ENCODE data around the gene RBM19.

RBM19 gene

DNA sequence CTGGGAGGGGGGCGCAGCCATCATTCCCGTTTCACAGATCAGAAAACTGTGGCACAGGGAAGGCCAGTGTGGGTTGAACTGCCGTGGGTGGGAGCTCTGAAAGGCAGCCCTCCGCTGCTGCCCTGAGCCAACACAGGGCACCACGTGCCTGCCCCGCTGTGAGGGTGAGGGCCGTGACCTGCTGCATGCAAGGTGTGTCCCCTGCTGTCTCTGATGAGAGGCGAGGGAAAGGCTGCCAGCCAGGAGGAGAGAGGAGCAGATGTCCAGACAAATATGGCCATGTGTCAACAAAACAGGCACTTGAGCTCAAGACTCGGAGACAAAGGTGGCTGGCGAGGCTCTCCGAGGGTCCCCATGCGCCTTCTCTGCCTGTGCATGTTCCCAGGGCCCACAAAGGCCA, 108.8 kb downstream of the RBM19 start:
- no peak for DNase-seq (ENCODE audit: low read depth)

DNA sequence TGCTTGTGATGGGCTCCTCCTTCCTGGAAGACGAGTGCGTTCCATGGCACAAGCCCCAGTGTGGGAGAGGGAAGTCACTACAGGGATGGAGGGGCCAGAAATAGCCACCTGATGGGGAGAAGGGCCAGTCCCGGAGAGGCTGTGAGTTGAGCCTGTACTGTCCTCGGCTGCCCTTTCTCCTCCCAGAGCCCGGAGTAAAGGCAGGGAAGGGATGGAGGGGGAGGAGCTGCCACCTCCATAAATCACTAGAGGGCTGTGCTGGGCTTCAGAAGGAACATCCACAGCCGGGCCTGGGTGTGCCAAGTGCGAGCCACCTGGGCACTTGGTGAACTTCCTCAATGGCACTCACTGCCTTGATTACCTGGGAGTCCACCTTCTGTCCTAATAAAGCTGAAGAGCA, 110.1 kb downstream of the RBM19 start:
- DNase-seq (ENCODE audit: low read depth): no peak

DNA sequence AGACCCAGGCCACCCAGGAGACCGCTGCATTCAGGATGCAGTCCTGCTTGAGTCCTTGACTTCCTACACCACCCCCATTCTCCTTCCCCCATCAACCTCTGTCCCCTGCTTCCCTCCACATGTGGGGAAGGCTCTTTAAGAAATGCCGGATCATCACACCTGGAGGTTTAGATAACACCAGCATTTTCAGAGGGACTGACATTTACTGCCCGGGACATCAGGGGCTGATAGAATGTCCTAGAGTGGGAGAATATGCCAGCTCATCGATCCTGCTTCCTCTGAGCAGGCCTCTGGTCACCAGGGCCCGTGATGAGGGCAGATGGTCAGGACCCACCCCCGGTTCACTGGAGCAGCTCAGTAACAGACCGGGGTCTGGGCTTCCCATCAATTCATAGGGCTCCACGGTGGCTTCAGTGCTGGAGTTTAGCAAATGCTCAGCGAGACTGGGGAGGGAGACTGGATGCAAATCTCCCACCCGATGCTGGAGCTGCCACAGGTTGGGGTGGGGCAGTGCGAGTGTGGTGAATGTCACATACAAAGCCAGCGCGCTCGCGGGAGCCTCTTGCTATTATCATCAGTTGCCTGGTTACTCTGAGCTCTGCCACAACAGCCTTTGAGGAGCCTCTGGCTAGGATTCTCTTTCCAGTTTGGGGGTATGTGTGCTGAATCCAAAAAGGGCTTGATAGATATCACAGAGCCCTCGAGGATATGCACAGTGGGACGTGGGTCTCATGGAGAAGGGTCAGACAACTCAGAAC, 111.6 kb downstream of the RBM19 start:
- DNase-seq (ENCODE audit: low read depth): no peak

DNA sequence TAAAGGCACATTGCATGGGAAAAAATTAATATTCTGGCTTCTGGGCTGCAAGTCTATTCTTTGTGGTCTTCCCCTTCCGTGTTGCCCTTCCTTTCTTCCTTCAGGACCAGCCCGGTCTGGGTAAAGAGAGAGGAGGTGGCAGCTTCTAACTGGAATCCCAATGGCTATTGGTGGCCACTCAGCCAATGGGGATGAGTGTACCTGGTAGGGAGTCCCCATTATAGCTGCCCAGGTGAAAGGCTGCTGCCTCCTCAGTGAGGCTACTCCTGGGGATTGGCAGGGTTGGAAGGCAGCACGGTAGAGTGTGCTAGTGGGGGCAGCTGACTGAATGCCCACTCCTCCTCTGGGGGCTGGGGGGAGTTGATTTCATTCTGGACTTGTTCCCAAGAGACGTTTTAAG, 112.6 kb downstream of the RBM19 start:
- DNase-seq (ENCODE audit: low read depth): no peak

DNA sequence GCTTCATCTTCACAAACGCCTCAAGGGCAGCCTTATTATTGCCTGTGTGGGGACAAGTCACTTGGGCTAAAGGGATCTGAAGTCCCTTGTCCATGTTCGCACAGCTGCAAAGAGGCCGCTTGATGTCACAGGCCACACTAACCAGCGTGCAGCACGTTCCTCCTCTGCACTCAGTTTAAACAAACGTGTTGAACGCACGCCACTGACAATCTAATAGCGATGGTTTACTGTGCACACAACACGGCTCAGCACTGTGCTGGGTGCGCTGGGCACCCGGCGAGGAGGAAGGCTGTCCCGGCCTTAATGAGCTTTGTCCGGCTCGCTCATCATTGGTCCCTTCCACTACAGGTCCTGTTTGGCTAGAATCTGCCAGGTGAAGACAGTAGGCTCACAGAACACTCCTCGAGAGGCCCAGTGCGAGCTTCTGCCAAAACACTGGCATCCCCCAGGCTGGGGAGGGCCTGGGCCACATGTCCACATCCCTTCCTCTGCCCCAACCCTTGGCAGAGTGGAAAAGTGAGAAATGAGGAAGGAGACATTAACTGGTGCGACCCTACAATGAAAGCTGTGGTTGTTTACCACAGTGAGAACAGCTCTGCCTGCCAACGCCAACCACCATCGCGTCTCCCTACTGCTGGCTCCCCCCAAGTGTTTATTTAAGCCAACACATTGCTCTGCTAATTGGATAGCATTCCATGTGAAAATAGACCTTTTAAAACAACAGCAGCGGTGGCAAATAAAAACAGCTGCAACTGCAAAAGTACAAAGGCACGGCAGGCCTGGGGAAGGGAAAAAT, 113.2 kb downstream of the RBM19 start:
- no peak for DNase-seq (ENCODE audit: low read depth)

DNA sequence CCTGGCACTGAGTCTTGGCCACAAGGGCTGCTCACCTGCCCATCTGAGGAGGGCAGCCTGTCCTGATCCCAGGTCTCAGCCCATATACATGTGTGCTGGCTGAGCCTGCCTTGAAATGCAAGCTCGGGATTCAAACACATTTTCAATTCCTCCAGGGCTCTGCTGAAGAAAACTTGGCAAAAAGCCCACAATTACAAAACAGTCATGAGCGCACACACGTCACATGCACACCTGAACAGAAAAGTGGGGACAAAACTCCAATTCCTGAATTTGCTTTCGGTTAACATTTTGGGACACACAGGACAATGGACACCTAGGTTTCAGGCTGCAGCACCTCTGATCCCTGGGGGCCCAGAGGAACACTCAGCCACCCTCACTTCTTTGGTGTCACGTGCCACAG, 113.9 kb downstream of the RBM19 start:
- DNase-seq (ENCODE audit: low read depth): no peak

DNA sequence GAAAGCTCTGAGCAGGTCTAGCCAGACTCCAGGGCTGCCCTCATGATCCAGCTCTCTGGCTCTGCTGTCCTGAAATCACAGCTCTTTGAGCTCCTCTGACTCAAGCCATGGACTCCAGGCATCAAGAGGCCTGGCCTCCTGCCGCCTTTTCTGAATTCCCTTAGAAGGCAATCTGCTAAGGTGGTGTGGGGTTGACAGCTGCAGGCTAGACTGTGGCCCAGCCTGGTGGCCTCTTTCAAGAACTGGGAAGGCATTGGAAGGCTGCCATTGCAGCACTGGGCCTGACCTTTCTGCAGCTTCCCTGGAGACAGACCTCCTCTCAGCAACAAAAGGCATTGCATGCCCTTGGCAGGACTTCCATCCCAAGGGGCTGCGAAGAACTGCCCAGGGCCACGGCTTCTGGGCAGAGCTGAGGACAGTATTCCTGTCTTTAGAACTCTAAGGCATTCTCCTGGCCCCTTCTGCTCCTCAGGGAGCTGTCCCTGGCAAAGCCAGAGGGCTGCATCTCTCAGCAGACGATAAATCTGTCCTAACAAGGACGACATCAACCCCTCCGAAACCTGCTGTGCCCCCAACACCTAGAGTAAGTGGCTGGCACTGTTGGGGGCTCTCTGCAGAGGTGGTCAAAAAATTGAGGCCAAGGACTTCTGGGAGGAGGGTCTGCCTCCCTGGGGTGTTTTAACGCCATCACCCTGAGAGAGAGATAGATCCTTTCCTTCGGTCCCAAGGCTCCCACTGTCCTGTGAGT, 115.6 kb downstream of the RBM19 start:
- DNase-seq (ENCODE audit: low read depth): no peak

DNA sequence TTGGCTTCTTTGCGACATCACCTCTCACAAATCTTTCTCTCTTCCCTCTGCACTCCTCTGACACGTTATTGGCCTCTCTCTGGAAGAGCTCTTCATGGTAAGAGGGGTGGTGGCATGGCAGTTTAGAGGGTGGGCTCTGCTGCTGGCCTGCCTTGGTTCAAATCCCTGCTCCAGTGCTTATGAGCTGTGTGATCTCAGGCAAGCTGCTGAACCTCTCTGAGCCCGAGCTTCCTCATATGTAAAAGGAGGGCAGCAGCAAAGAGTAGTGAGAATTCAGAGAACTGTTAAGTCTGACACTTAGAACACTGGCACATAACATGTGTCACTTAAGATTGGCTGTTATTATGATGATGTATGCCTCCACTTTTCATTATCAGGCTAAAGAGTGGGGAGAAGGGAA, 118.3 kb downstream of the RBM19 start:
- no peak for DNase-seq (ENCODE audit: low read depth)

DNA sequence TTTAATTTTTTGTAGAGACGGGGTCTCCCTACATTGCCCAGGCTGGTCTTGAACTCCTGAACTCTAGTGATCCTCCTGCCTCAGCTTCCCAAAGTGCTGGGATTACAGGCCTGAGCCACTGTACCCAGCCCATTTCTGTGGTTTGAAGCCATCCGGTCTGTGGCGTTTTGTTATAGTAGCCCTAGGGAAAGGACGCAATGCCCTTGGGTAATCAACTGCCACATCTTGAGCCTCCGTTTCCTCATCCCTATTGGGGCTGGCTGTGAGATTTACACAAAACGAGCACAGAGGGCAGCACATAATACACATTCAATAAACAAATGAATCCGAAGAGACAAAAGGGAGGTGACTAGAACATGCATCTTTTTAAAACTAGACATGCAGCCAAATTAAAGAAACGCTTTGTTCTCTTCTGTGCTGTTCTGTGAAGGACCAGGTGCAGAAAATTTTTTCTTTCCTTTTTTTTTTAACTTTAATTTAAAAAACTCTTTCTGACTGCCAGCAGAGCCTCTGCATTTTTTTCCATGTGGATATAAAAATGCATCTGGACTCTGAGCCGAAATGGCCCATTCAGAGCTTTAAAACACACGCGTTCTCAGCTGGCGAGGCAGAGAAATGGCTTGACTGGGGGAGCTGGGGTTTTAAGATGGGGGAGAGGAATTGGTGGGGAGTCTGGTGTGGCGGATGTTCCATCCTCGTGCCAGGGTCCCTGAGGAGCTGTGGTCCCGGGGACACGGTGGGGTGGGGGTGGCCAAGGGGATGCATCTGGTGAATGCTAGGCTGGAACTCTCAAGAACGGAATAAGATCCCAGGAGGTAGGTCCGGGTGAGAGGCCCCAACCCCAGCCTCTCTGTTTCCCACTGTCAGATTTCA, 119.0 kb downstream of the RBM19 start:
- no peak for DNase-seq (ENCODE audit: low read depth)

DNA sequence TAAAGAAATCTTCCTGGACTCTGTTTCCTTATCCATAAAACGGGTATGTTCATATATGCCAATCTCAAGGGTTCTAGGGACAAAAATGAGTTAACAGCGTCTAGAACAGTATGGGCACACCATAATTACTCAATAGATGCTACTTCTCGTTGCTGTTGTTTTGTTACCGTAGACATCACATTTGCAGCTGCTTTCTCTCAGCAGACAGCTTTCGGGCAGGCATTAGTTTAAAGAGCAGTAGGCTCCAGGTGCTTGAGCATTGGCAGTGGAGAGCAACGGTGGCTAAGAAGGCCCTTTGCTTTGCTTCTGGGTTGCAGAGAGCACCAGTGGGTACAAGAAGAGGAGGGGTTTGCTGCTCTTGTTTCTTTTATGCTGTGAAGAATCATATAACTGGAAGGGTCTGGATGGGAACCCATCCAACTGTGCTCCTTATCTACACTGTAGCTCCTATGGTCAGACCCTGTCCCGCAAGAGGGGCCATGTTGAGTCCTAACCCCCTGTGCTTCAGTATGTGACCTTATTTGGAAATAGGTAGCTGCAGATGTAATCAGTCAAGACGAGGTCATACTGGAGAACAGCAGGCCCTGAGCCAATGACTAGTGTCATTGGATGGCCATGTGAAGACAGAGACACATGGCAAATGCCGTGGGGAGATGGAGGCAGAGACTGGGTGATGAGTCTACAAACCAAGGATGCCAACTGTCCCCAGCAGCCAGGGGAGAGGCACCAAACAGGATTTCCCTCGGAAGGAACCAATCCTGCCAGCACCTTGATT, 120.0 kb downstream of the RBM19 start:
- DNase-seq (ENCODE audit: low read depth): no peak

DNA sequence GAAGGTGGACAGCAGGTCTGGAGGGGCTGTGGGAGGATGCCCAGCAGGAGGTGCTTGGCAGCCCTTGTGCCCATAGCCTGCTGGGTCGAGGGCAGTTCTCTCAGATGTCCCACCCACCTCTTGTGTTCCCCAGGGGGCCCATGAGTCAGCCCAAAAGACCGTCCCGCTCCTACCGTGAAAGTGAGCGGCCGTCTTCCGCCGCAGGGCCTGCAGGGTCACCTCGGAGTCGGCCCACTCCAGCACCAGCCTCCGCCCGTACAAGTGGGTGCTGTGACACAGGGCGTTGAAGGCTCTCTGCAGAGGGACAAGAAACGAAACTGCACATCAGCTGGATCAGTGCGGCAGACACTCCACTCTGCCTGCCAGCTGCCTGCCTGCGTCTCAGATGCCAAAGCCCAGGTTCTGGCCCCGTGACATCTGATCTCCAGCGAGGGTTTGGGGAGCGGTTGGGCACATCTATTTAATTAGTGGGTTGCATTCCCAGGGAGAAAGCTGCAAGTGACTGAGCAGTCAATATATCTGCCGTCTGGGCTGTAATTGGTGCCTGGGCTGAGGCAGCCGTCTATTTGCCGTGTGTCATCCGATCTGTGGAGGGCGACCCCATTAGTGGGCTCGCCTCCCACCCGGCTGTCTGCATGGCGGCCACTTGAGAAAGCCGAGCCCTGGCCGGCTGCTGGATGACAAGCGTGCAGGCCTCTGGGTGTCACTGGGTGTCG, 121.5 kb downstream of the RBM19 start:
- DNase-seq (ENCODE audit: low read depth): no peak

DNA sequence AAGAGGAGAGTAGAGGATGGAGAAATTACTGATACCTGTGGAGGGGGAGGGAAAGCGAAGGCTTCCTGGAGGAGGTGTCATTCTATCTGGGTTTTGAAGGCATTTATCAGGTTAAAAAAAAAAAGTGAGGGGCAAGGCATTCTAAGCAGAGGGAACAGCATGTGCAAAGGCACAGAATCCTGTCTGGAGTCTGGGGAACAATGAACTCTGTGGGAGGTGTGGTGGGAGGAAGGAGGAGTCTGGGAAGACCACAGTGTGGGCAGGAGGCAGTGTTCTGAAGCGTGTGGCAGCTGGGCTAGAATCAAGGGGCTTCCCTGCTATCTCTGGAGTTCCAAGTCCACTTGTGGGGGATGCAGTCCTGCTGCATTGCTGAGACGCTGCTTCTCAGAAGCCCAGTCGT, 123.4 kb downstream of the RBM19 start:
- DNase-seq (ENCODE audit: low read depth): no peak

DNA sequence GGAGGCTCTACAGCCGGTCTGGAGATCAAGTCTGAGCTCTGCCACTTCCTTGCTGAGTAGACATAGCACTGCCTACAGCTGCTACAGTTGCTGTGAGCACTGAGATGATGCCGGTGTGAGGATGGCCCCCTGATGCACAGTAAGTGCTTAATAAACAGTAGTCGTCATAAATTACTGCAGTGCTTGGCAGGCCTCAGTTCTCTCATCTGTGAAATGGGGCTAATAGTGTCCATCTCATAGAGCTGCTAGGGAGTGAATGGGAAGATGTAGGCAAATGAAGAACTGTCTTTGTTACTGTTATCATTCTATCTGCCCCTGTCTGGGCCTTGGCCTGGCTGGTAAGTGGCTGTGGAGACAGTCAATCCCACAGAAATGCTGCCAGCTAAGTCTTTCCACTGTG, 124.3 kb downstream of the RBM19 start:
- no peak for DNase-seq (ENCODE audit: low read depth)

DNA sequence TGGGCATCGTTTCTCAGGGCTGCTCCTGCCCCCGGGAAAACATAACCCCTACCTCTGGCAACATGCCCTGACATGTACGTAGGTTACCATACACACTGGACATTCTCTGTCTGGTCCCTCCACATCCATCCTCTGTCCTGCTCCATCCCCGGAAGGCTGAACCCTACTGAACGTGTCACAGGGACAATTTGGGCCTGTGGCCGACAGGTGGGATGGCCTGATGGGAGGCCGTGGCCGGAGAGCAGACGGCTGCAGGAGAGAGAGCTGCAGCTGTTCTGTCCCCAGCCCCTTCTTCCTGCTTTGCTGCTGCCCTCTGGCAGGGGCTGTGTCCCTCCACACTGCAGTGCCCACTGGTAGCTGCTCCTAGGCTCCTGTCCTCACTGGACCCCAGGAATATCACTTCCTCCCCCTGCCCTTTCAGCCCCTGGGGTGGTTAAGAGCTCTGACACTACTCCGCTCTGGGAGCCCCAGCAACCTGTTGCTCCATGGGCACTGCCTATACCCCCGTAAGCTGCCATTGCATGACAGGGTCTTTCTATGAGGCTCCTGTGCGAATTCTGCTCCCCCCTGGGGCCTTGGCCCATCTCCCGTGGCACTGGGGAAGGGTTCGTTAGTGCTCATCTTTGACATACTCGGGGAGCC, 125.6 kb downstream of the RBM19 start:
- DNase-seq (ENCODE audit: low read depth): no peak

DNA sequence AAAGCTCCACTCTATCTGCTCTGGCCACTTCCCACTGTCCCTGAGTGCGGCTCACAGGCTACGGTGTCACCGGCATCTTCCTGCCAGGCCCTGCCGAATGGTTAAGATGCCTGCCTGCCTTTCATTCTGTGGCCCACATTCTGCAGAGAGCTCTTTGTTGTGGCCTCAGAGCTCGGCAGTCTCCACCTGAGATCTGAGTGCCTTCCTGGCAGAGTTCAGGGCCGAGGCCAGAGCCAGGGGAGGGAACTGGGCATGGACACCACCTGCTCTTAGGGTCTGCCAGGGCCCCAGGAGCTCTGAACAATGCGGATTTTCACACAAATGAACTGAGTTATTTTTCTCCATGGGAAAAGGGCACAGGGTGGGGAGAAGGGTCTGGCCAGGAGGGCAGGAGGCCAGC, 127.2 kb downstream of the RBM19 start:
- no peak for DNase-seq (ENCODE audit: low read depth)

DNA sequence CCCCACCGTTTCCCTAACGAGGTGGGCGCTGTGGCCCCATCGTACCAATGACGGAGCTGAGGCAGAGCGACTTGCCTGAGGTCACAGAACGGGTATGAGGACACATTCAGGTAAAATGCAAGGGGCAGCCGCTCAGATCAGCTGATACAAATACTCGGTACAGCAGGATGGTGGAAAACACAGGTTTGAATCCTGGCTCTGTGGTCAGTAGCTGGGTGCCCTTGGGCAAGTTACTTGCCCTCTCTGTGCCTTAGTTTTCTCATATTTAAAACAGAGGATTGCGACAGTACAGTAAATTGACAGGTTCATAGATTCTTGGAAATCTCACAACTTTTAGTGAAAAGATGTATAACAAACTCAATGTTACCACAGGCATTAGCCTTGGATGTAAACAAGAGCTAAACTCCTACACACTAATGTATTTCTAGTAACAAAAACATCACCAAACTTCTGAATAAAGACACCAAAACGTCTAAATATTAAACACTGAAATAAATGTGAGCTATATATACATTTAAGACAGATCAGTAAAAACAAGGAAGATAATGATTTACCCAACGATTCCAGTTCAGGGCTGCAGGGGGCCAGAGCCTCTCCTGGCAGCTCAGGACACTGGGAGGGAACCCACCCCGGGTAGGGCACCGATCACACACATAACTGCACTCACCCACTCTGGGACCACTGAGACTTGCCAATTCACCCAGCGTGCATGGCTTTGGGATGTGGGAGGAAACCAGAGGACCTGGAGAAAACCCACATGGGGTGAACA, 128.4 kb downstream of the RBM19 start:
- no peak for DNase-seq (ENCODE audit: low read depth)

DNA sequence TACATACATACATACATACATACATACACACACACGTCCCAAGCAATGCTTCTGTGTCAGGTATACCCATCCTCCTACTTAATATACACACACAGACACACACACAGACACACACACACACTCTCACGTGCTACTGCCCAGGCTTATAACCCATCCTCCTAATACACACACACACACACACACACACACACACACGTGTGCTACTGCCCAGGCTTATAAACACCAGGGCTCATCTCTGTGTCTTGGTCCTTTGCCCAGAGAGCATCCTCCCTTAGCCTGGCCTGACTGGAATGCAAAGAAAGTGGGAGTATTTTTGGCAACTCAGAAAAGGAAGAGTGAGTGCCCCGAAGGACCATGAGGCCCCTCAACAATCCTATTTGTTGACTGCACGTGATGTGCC, 129.0 kb downstream of the RBM19 start:
- DNase-seq (ENCODE audit: low read depth): no peak

DNA sequence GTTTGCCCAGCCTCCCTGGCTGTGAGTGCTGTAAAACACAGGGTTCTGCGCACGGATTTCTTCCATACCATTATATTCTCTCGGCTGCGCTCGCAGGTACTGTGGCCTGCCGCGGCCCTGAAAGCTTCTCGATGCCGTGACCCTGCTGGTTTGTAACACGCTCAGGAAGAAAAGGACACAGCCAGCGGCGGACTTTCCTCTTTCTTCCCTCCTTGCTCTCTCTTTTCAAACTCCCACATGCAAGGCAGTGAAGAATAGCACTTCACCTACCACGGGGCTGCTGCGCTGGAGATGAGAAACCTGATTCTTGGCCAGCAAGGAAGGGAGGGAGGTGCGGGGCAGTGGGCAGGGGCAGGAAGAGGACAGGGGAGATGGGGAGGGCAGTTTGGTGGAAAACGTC, 130.2 kb downstream of the RBM19 start:
- DNase-seq (ENCODE audit: low read depth): no peak

DNA sequence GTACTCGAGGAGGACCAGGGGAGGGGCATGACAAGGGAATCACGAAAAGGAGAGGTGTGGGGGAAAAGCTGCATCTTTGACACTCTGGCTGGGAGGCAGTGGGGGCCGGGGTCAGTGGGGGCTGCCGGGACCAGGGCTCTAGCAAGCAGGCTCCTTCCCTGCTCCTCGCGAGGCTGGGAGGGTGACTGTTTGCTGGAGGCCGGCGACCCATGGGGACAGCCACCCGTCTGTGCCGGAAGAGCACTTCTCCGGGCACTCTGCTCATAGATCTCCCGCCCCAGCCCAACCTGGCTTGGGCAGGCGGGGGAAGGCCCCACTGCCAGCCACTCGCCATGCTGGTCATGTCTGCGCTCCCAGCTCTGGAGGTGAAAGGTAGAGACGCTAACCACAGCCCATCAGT, 130.7 kb downstream of the RBM19 start:
- no peak for DNase-seq (ENCODE audit: low read depth)
